SKM-1 treated with dmso at 0.1 percent for 144 hours (cell line): ENCODE results near the gene SNX3.

Experiments
- DNase-seq: peaks from one replicate; lab custom pipeline; 2025; ENCODE audit not compliant: unreplicated experiment; lab: John Stamatoyannopoulos, UW

Gene SNX3

GRCh38 chr6:108209738-108210137 is 51.1 kb downstream of the SNX3 start:
- DNase-seq: no peak

GRCh38 chr6:108207013-108207412 is 53.8 kb downstream of the SNX3 start:
- no peak for DNase-seq

- no peak for DNase-seq
These were observed 57.4 kb downstream of the SNX3 start for GRCh38 chr6:108203189-108204112.

GRCh38 chr6:108200631-108201030 is 60.2 kb downstream of the SNX3 start:
- no peak for DNase-seq

GRCh38 chr6:108200186-108200585 is 60.7 kb downstream of the SNX3 start:
- DNase-seq: no peak

GRCh38 chr6:108198761-108199498 is 61.9 kb downstream of the SNX3 start:
- DNase-seq: no peak

GRCh38 chr6:108195209-108195608 is 65.6 kb downstream of the SNX3 start:
- no peak for DNase-seq

- no peak for DNase-seq
These were observed 66.3 kb downstream of the SNX3 start for GRCh38 chr6:108194503-108194902.

- no peak for DNase-seq
These were observed 67.0 kb downstream of the SNX3 start for GRCh38 chr6:108193835-108194234.

GRCh38 chr6:108193131-108193530 is 67.7 kb downstream of the SNX3 start:
- no peak for DNase-seq

GRCh38 chr6:108187519-108187918 is 73.3 kb downstream of the SNX3 start:
- DNase-seq: no peak

GRCh38 chr6:108186226-108186625 is 74.6 kb downstream of the SNX3 start:
- DNase-seq: no peak

- no peak for DNase-seq
These were observed 80.1 kb downstream of the SNX3 start for GRCh38 chr6:108180776-108181175.

GRCh38 chr6:108180266-108180665 is 80.6 kb downstream of the SNX3 start:
- no peak for DNase-seq

GRCh38 chr6:108179741-108180140 is 81.1 kb downstream of the SNX3 start:
- DNase-seq: no peak

GRCh38 chr6:108176281-108177089 is 84.4 kb downstream of the SNX3 start:
- DNase-seq: no peak

- DNase-seq: no peak
These were observed 85.1 kb downstream of the SNX3 start for GRCh38 chr6:108175592-108176279.

GRCh38 chr6:108175176-108175591 is 85.7 kb downstream of the SNX3 start:
- no peak for DNase-seq

GRCh38 chr6:108174371-108175175 is 86.3 kb downstream of the SNX3 start:
- no peak for DNase-seq
